ENCODE measurements around the gene RFLNA.

RFLNA gene

GRCh38 chr12:124359671-124360581 is 65.0 kb downstream of the RFLNA start:
- no peak overlapping the region for H3K4me3 Mint-ChIP-seq
- no peaks in the 10 kb centered on the region for H3K4me1 Mint-ChIP-seq (ENCODE audit: low read depth)
- H3K36me3 Mint-ChIP-seq: no peaks in the 10 kb centered on the region
- H3K27ac Mint-ChIP-seq: no peak overlapping the region
- H3K27me3 Mint-ChIP-seq: no peaks in the 10 kb centered on the region
- no peaks in the 10 kb centered on the region for H3K9me3 Mint-ChIP-seq (ENCODE audit: low read depth)

GRCh38 chr12:124361074-124361970 is 66.4 kb downstream of the RFLNA start:
- H3K27me3 Mint-ChIP-seq: no peaks in the 10 kb centered on the region
- H3K4me3 Mint-ChIP-seq: no peak overlapping the region
- H3K4me1 Mint-ChIP-seq (ENCODE audit: low read depth): no peaks in the 10 kb centered on the region
- H3K36me3 Mint-ChIP-seq: no peaks in the 10 kb centered on the region
- H3K27ac Mint-ChIP-seq: no peak overlapping the region
- H3K9me3 Mint-ChIP-seq (ENCODE audit: low read depth): no peaks in the 10 kb centered on the region

GRCh38 chr12:124361996-124362395 is 67.1 kb downstream of the RFLNA start:
- Mint-ChIP-seq H3K9me3 (ENCODE audit: low read depth) (no peaks in the 10 kb centered on the region), H3K4me1 (ENCODE audit: low read depth) (no peaks in the 10 kb centered on the region), H3K4me3 (no peak overlapping the region), H3K27me3 (no peaks in the 10 kb centered on the region), H3K36me3 (no peaks in the 10 kb centered on the region), H3K27ac (no peak overlapping the region)

- Mint-ChIP-seq H3K36me3 (no peaks in the 10 kb centered on the region), H3K27me3 (no peaks in the 10 kb centered on the region), H3K4me1 (ENCODE audit: low read depth) (no peaks in the 10 kb centered on the region), H3K9me3 (ENCODE audit: low read depth) (no peaks in the 10 kb centered on the region), H3K4me3 (no peak overlapping the region), H3K27ac (no peak overlapping the region)
These were observed 68.6 kb downstream of the RFLNA start for GRCh38 chr12:124363353-124363965.

DNA sequence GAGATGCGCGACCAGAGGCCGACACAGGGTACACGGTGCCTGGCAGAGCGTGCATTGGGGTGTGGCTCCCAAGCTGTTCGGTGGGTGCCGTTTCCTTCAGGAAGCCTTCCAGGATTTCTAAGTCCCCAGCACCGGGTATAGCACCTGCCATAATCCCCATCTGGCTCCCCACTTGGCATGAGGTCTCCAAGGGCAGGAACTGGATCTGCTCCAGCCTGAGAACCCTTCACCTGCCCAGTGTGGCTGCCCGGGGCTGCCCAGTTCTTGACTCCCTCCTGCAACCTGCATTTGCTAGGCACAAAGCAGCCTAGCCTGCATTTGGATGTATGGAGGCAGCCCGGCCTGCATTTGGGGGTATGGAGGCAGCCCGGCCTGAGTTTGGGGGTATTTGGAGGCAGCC is 69.7 kb downstream of the RFLNA start:
- no peaks in the 10 kb centered on the region for H3K36me3 Mint-ChIP-seq
- no peak overlapping the region for H3K27ac Mint-ChIP-seq
- H3K27me3 Mint-ChIP-seq: no peaks in the 10 kb centered on the region
- no peaks in the 10 kb centered on the region for H3K4me1 Mint-ChIP-seq (ENCODE audit: low read depth)
- H3K9me3 Mint-ChIP-seq (ENCODE audit: low read depth): no peaks in the 10 kb centered on the region
- H3K4me3 Mint-ChIP-seq: no peak overlapping the region

Measured in activated naive CD8-positive, alpha-beta T cell (primary cell).